T-cell (primary cell): Measurements from ENCODE around the gene DRICH1. TPM values are rescaled to one million over a fixed set of nuclear protein-coding genes. Genes with fewer than 3 reads are reported as not detected.
A peak's percentile ranks its signal among the peaks of the same experiment; 100 is the strongest.

ENCODE experiments used
- ATAC-seq, 4 experiments: fragments of 200-7000 bp in 3 of 4; fragments of 150-1000 bp in 1 of 4; cut with Tn5 transposase; replicated peaks in 1 of 4; 1 replicate in 3 of 4; 2 replicates in 1 of 4; pipeline ENCODE4 v1.10.0; 2021; ENCODE audit warnings: moderate library complexity in 3 of 4, mild to moderate bottlenecking in 2 of 4, moderate number of reproducible peaks in 1 of 4
- CTCF ChIA-PET, 2 donors: fragments of 300-600 bp; sonication (Branson Sonifier 250); formaldehyde crosslinking; loops; one replicate each; lab custom pipeline; 2022; ENCODE audit warnings: antibody characterized with exemption in 2 of 2; lab: Charles Lee
- POLR2A ChIA-PET, 2 donors: fragments of 300-600 bp; sonication (Branson Sonifier 250); formaldehyde crosslinking; loops; one replicate each; lab custom pipeline; 2022; ENCODE audit warnings: antibody characterized with exemption in 2 of 2; lab: Charles Lee
- DNase-seq, 35 experiments: peaks; one replicate each; pipeline versions ENCODE4 v3.0.0 to v3.0.0-alpha.2; 2013 to 2023
- H3K27ac ChIP-seq: one replicate; pipeline ENCODE4 v1.5.1; 2013; ENCODE audit warnings: low read length
- H3K27me3 ChIP-seq, 2 experiments: replicated peaks in 1 of 2; 1 replicate in 1 of 2; 2 replicates in 1 of 2; pipeline versions ENCODE4 v1.6.1 to v1.7.0; 2013; ENCODE audit warnings: low read length in 1 of 2, mixed read lengths in 1 of 2; ENCODE audit not compliant: control insufficient read depth in 2 of 2, insufficient read depth in 2 of 2; ENCODE audit errors: extremely low read depth in 1 of 2
- H3K36me3 ChIP-seq, 2 donors: 1 replicate in 1 of 2; 2 replicates in 1 of 2; pipeline versions ENCODE4 v1.6.1 to v1.7.0; 2013; ENCODE audit warnings: low read length in 1 of 2; ENCODE audit not compliant: control insufficient read depth in 2 of 2, insufficient read depth in 1 of 2; ENCODE audit errors: extremely low read depth in 1 of 2
- H3K4me1 ChIP-seq, 2 experiments: 1 replicate in 1 of 2; 2 replicates in 1 of 2; pipeline versions ENCODE4 v1.6.1 to v1.7.0; 2013; ENCODE audit warnings: low read length in 2 of 2, mixed read lengths in 1 of 2; ENCODE audit not compliant: insufficient read depth in 2 of 2, control insufficient read depth in 1 of 2; ENCODE audit errors: extremely low read depth in 1 of 2
- H3K4me3 ChIP-seq, 2 donors: 1 replicate in 1 of 2; 2 replicates in 1 of 2; pipeline versions ENCODE4 v1.5.1 to v1.7.0; 2013; ENCODE audit warnings: mild to moderate bottlenecking in 2 of 2, low read length in 1 of 2, moderate library complexity in 1 of 2; ENCODE audit not compliant: control insufficient read depth in 1 of 2; ENCODE audit errors: extremely low read depth in 1 of 2
- H3K9me3 ChIP-seq: 2 replicates; pipeline ENCODE4 v1.7.0; 2013
- H3K27ac Mint-ChIP-seq, 2 donors: one replicate each; pipeline ENCODE4 v1.8.0; 2020 to 2021; ENCODE audit warnings: mild to moderate bottlenecking in 2 of 2, mixed read lengths in 2 of 2
- H3K27me3 Mint-ChIP-seq, 2 donors: one replicate each; pipeline ENCODE4 v1.8.0; 2021 to 2022; ENCODE audit warnings: mixed read lengths in 2 of 2
- H3K36me3 Mint-ChIP-seq: one replicate; pipeline ENCODE4 v1.8.0; 2021; ENCODE audit warnings: mixed read lengths
- H3K4me1 Mint-ChIP-seq, 3 donors: one replicate each; pipeline ENCODE4 v1.8.0; 2020 to 2022; ENCODE audit warnings: mixed read lengths in 3 of 3, mild to moderate bottlenecking in 1 of 3
- H3K4me3 Mint-ChIP-seq, 3 donors: one replicate each; pipeline ENCODE4 v1.8.0; 2020 to 2022; ENCODE audit warnings: mild to moderate bottlenecking in 3 of 3, mixed read lengths in 3 of 3, moderate library complexity in 3 of 3
- H3K9me3 Mint-ChIP-seq, 3 donors: one replicate each; pipeline ENCODE4 v1.8.0; 2020 to 2022; ENCODE audit warnings: mixed read lengths in 3 of 3
- WGBS: methylation state at CpG from one replicate; pipeline ENCODE4 v1.1.5; 2013; ENCODE audit warnings: missing lambda C conversion rate; ENCODE audit not compliant: insufficient coverage; 5-methylcytosine and 5-hydroxymethylcytosine counted together
- total RNA-seq, 35 experiments: library from RNA in 6 of 35; stranded (reverse) in 6 of 35; fragments of 120-200 nt in 1 of 35; gene quantifications; one replicate each; pipeline versions ENCODE4 v1.2.1 to v1.2.4 and lab custom pipeline; 2013 to 2026

DRICH1 gene
- total RNA-seq, 5 donors from 2014 or later (not counting 1 experiment from before 2014, with no cell fraction given), result 0.26 to 2.7 (median 1.2) TPM

DNA sequence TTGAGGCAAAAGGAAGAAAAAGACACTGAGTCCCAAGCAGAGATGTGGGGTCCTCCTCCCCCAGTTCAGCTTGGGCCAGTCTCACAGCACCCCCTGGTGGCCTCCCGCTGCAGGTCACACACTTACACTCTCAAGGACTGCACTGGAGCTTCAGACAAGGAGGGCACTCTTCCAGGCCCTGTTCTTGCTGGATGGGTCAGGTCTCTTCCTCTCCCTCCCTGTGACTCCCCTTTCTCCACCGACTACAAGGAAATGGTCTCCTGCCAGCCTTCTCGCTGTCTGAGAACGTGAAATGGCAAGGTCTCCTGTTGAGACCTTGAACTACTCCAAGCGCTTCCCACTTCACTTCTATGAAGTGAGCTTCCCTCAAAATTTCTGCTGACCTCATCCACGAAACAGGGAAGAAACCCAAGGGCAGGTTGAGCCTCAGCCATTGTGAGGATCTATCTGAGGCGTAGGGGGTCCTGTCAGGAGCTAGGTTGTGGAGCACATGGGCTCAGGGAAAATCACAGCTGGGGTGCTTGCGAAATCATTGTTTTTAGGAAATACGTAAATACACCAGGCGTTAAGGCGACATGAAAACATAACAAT lies 40.8 kb downstream of the DRICH1 start:
- Mint-ChIP-seq H3K27me3 (peaks cover 0 to 12% of the 10 kb centered on the region in 2 donors), H3K4me3 (no peak overlapping the region), H3K36me3 (no peaks in the 10 kb centered on the region), H3K9me3 (peaks cover 0 to 4% (median 0%) of the 10 kb centered on the region in 3 donors), H3K27ac (no peak overlapping the region), H3K4me1 (no peaks in the 10 kb centered on the region)
- WGBS, result 47% methylated on average over 6 of the region's 11 CpGs
- ChIA-PET CTCF (no interaction called here), POLR2A (no interaction called here)
- peak in 33 of 35 experiments; percentile 13 to 68 (median 44) for DNase-seq
- no peak overlapping the region for H3K27ac ChIP-seq
- no peaks in the 10 kb centered on the region for H3K9me3 ChIP-seq
- ATAC-seq, result peak; percentile 50 to 61 (median 54)
- no peak overlapping the region for H3K4me3 ChIP-seq
- H3K4me1 ChIP-seq, result no peaks in the 10 kb centered on the region
- H3K27me3 ChIP-seq, result peaks cover 0 to 14% of the 10 kb centered on the region in 2 experiments
- H3K36me3 ChIP-seq, result no peaks in the 10 kb centered on the region

DNA sequence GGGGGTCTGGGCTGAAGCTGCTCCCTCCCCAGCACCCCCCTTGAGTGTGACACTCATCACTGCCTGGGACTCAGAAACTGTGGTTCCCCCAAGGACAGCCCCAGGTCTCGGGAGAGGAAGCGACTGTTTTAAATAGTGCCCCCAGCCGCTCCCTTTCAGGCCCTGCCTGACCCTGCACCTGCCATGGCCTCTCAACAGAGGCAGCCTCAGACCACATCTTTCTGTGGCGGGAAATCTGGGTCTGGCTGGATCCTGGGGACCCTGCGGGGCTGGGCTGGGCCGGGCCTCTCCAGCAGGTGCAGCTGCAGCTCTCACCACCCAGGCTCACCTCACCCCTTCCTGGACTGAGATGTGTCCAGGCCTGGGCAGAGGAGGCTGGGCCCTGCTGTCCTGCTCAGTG lies 48.3 kb downstream of the DRICH1 start:
- ChIA-PET CTCF (no interaction called here), POLR2A (no interaction called here)
- DNase-seq, result no peak
- H3K27ac Mint-ChIP-seq, result no peak overlapping the region
- H3K36me3 ChIP-seq, result no peaks in the 10 kb centered on the region
- H3K4me3 ChIP-seq, result no peak overlapping the region
- no peaks in the 10 kb centered on the region for H3K4me1 ChIP-seq
- WGBS, result 35% methylated on average over 6 of the region's 6 CpGs
- H3K36me3 Mint-ChIP-seq, result no peaks in the 10 kb centered on the region
- no peak overlapping the region for H3K4me3 Mint-ChIP-seq
- no peaks in the 10 kb centered on the region for H3K9me3 Mint-ChIP-seq
- no peak for ATAC-seq
- peaks cover 0 to 4% (median 0%) of the 10 kb centered on the region in 3 donors for H3K4me1 Mint-ChIP-seq
- H3K27ac ChIP-seq, result no peak overlapping the region
- peaks cover 15 to 38% of the 10 kb centered on the region in 2 donors for H3K27me3 Mint-ChIP-seq
- H3K9me3 ChIP-seq, result no peaks in the 10 kb centered on the region
- peaks cover 0 to 28% of the 10 kb centered on the region in 2 experiments for H3K27me3 ChIP-seq

DNA sequence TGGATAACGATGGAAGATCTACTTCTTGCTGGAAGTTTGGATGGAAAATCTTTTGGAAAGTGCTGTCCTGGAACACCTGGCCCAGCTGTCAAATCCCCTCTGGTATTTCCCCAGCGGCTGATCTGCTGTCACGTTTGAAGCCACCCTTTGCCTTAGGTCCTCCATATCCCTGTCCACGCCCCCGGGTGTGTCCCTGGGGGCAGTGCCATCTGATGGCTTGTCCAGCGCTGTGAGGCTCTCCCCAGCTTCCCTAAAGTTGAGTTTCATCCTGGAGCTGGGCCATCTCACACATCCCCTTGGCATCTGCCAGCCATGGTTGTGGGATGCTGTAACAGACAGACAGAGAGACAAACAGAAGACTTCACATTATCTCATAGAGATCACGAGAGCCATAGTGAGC lies 49.0 kb downstream of the DRICH1 start:
- 74% methylated on average over 5 of the region's 7 CpGs for WGBS
- ChIA-PET POLR2A (no interaction called here), CTCF (no interaction called here)
- peaks cover 0 to 4% (median 0%) of the 10 kb centered on the region in 3 donors for H3K4me1 Mint-ChIP-seq
- no peaks in the 10 kb centered on the region for H3K9me3 Mint-ChIP-seq
- no peaks in the 10 kb centered on the region for H3K36me3 Mint-ChIP-seq
- H3K9me3 ChIP-seq, result no peaks in the 10 kb centered on the region
- no peak overlapping the region for H3K4me3 ChIP-seq
- peaks cover 0 to 35% of the 10 kb centered on the region in 2 experiments for H3K27me3 ChIP-seq
- H3K27ac Mint-ChIP-seq, result no peak overlapping the region
- H3K4me3 Mint-ChIP-seq, result no peak overlapping the region
- H3K27me3 Mint-ChIP-seq, result peaks cover 15 to 41% of the 10 kb centered on the region in 2 donors
- no peak overlapping the region for H3K27ac ChIP-seq
- no peaks in the 10 kb centered on the region for H3K36me3 ChIP-seq
- no peak for DNase-seq
- H3K4me1 ChIP-seq, result no peaks in the 10 kb centered on the region
- ATAC-seq, result no peak

DNA sequence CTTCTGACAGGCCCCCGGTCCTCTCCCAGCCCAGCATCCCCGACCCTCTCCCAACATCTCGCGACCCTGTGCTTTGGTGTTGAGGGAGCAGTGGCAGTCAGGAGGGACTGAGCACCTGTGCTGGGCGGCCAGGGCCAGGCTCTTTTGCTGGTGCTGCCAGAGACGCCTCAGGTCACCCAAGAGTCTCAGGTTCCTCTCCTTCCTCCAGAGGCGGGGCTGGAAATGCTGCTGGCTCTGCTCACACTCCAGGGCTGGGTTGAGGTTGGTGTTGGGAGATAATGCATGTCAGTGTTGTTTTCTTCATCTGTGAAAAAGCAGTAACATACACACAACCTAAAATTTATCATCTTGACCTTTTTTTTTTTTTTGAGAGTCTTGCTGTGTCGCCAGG lies 50.9 kb downstream of the DRICH1 start:
- POLR2A ChIA-PET, result no interaction called here

DNA sequence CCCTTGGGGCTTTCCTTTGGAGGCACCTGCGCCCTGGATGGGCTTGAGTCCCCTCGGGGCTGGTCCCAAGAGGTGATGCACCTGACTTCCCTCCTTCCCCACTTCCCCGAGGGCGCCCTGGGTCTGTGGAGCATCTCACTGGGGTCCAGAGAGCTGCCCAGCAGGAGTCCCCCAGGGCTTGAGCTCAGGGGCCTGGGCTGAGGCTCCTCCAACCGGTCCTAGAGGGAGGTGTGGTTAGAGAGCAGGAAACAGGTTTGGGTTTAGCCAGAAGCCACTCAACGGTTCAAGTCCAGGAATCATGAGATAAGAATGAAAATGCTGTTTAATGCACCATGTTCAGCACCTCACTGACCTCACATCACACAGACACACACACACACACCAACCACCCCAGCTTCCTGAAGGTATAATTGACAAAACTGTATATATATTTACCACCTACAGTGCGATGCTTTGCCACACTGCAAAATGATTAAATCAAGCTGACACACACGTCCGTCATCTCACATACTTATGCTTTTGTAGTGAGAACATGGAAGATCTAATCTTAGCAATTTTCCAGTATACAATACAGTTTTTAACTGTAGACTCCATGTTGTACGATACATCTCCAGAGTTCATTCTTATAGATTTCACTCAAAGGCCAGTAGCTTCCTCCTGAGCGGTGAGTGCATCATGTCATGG lies 51.4 kb downstream of the DRICH1 start:
- whole genome bisulfite sequencing, result no CpG with 5 or more reads among the region's 11 CpGs
- peaks cover 0 to 46% of the 10 kb centered on the region in 2 experiments for H3K27me3 ChIP-seq
- ATAC-seq, result no peak

More for the DNA sequence above, 50.9 kb downstream of the DRICH1 start:
- no peak overlapping the region for H3K4me3 ChIP-seq
- DNase-seq (no peak), ATAC-seq (no peak)
- H3K27me3 Mint-ChIP-seq, result peaks cover 15 to 48% of the 10 kb centered on the region in 2 donors
- no peak overlapping the region for H3K27ac Mint-ChIP-seq
- peaks cover 0 to 44% of the 10 kb centered on the region in 2 experiments for H3K27me3 ChIP-seq
- CTCF ChIA-PET, result no interaction called here
- WGBS, result 54% methylated on average over 2 of the region's 8 CpGs
- H3K27ac ChIP-seq, result no peak overlapping the region
- peaks cover 0 to 4% (median 0%) of the 10 kb centered on the region in 3 donors for H3K4me1 Mint-ChIP-seq
- no peak overlapping the region for H3K4me3 Mint-ChIP-seq
- no peaks in the 10 kb centered on the region for H3K9me3 Mint-ChIP-seq
- H3K4me1 ChIP-seq, result no peaks in the 10 kb centered on the region
- no peaks in the 10 kb centered on the region for H3K36me3 ChIP-seq
- H3K9me3 ChIP-seq, result no peaks in the 10 kb centered on the region
- H3K36me3 Mint-ChIP-seq, result no peaks in the 10 kb centered on the region

DNA sequence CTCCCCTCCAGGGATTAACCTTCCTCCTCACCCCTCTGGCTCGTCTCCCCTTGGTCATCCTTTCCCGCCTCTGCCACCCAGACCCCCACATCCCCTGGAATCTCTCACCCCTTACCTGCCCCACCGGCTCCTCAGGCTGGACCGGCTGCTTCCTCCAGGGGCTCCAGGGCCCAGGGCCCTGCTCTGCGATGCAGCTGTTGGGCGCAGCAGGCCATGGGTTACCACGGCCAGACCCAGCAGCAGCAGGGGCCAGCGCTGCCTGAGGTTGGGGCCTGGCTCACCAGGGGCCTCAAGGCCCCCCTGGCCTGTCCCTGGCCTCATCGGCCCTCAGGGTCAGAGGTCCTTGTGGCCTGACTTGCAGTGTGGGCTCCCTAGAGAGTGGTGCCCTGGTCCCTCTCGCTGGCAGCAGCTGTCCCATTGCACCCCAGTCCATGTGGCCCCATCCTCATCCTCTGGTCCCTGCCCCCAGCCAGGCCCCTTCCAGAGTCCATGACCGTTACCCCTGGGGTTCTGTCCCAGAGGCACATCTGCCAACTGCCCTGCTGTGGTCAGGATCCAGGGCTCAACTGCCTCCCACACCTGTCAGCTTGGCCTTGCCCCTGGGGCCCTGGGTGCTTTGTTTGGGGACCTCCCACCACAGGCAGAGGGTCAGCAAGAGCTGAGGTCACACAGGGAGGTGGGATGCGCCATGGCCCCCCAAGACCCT lies 52.1 kb downstream of the DRICH1 start, which contains the start of gene IGLL1:
TSS of gene IGLL1 (minus strand) at position 421 of the 706 bp plus-strand sequence. CDS start at position 321, 100 bp downstream.
- no peak for DNase-seq
- Histone ChIP-seq H3K9me3 (no peaks in the 10 kb centered on the region), H3K36me3 (no peaks in the 10 kb centered on the region), H3K4me1 (no peaks in the 10 kb centered on the region), H3K27ac (no peak within 1 kb of the TSS), H3K4me3 (no peak within 1 kb of the TSS), H3K27me3 (peaks cover 0 to 49% of the 10 kb centered on the region in 2 experiments)
- Mint-ChIP-seq H3K9me3 (no peaks in the 10 kb centered on the region), H3K36me3 (no peaks in the 10 kb centered on the region), H3K4me1 (peaks cover 0 to 4% (median 0%) of the 10 kb centered on the region in 3 donors), H3K27ac (no peak within 1 kb of the TSS), H3K4me3 (no peak within 1 kb of the TSS), H3K27me3 (peaks cover 23 to 49% of the 10 kb centered on the region in 2 donors)
- CTCF ChIA-PET, result no interaction called here
- WGBS, result 51% methylated on average over 12 of the region's 12 CpGs
- ATAC-seq, result no peak
- POLR2A ChIA-PET, result no interaction called here

More for the DNA sequence above, 51.4 kb downstream of the DRICH1 start:
- no peaks in the 10 kb centered on the region for H3K36me3 ChIP-seq
- no peaks in the 10 kb centered on the region for H3K9me3 Mint-ChIP-seq
- no peak overlapping the region for H3K27ac Mint-ChIP-seq
- no peak overlapping the region for H3K4me3 ChIP-seq
- H3K9me3 ChIP-seq, result no peaks in the 10 kb centered on the region
- H3K4me1 Mint-ChIP-seq, result peaks cover 0 to 4% (median 0%) of the 10 kb centered on the region in 3 donors
- CTCF ChIA-PET, result no interaction called here
- no peaks in the 10 kb centered on the region for H3K36me3 Mint-ChIP-seq
- POLR2A ChIA-PET, result no interaction called here
- H3K27ac ChIP-seq, result no peak overlapping the region
- no peak for DNase-seq
- no peak overlapping the region for H3K4me3 Mint-ChIP-seq
- H3K27me3 Mint-ChIP-seq, result peaks cover 19 to 50% of the 10 kb centered on the region in 2 donors
- H3K4me1 ChIP-seq, result no peaks in the 10 kb centered on the region
